WTC11 (cell line): Measurements from ENCODE around the gene LRRC1. TPM values are rescaled to one million over a fixed set of nuclear protein-coding genes. Genes with fewer than 3 reads are reported as not detected.

Source experiments
- ATAC-seq: fragments of 200-7000 bp; cut with Tn5 transposase; 2 replicates; pipeline ENCODE4 v1.10.0; 2021; ENCODE audit warnings: mild to moderate bottlenecking, moderate library complexity
- CTCF ChIA-PET: fragments of 300-600 bp; sonication (Branson Sonifier 250); formaldehyde crosslinking; loops from one replicate; lab custom pipeline; 2021; ENCODE audit warnings: antibody characterized with exemption; lab: Charles Lee
- POLR2A ChIA-PET: fragments of 350-600 bp; sonication (Branson Sonifier 250); formaldehyde crosslinking; loops from one replicate; lab custom pipeline; 2021; ENCODE audit warnings: antibody characterized with exemption; lab: Charles Lee
- DNase-seq: peaks from one replicate; pipeline ENCODE4 v3.0.0; 2021; ENCODE audit warnings: low spot score
- H3K27ac Mint-ChIP-seq: 2 replicates; pipeline ENCODE4 v1.8.0; 2021; ENCODE audit warnings: mixed read lengths
- H3K27me3 Mint-ChIP-seq: 2 replicates; pipeline ENCODE4 v1.8.0; 2021; ENCODE audit warnings: low read depth, mild to moderate bottlenecking, moderate library complexity, mixed read lengths
- H3K36me3 Mint-ChIP-seq: 2 replicates; pipeline ENCODE4 v1.8.0; 2021; ENCODE audit warnings: mixed read lengths
- H3K4me1 Mint-ChIP-seq: 2 replicates; pipeline ENCODE4 v1.8.0; 2022; ENCODE audit warnings: mixed read lengths
- H3K4me3 Mint-ChIP-seq: 2 replicates; pipeline ENCODE4 v1.8.0; 2021; ENCODE audit warnings: mild to moderate bottlenecking, moderate library complexity, mixed read lengths
- H3K9me3 Mint-ChIP-seq: 2 replicates; pipeline ENCODE4 v1.8.0; 2021; ENCODE audit warnings: mixed read lengths
- ESRRA ChIP-seq: sonication (generic); formaldehyde crosslinking; IDR thresholded peaks from 2 replicates; pipeline ENCODE4 v1.8.1; 2022; ENCODE audit warnings: mild to moderate bottlenecking, missing genetic modification reagents, borderline replicate concordance
- FOXP1 ChIP-seq: sonication (generic); formaldehyde crosslinking; IDR thresholded peaks from 2 replicates; pipeline ENCODE4 v1.8.0; 2022; ENCODE audit warnings: missing genetic modification reagents, mild to moderate bottlenecking, moderate library complexity, borderline replicate concordance
- GABPB1 ChIP-seq: sonication (generic); formaldehyde crosslinking; IDR thresholded peaks from 2 replicates; pipeline ENCODE4 v1.8.1; 2023; ENCODE audit warnings: mild to moderate bottlenecking, missing genetic modification reagents
- RELA ChIP-seq: sonication (generic); formaldehyde crosslinking; IDR thresholded peaks from 2 replicates; pipeline ENCODE4 v1.8.1; 2022; ENCODE audit warnings: missing genetic modification reagents, mild to moderate bottlenecking, borderline replicate concordance
- SMAD4 ChIP-seq: sonication (generic); formaldehyde crosslinking; IDR thresholded peaks from 2 replicates; pipeline ENCODE4 v1.8.0; 2022; ENCODE audit warnings: mild to moderate bottlenecking, missing genetic modification reagents
- USF2 ChIP-seq: sonication (generic); formaldehyde crosslinking; IDR thresholded peaks from 2 replicates; pipeline ENCODE4 v1.8.1; 2023; ENCODE audit warnings: mild to moderate bottlenecking, missing genetic modification reagents, moderate library complexity
- ZBTB21 ChIP-seq: sonication (generic); formaldehyde crosslinking; IDR thresholded peaks from 2 replicates; pipeline ENCODE4 v1.8.1; 2023; ENCODE audit warnings: mild to moderate bottlenecking, missing genetic modification reagents, borderline replicate concordance
- ZNF396 ChIP-seq: fragments of 250-450 bp; sonication (Bioruptor Pico); IDR thresholded peaks from 2 replicates; pipeline ENCODE4 v1.8.0; 2021; ENCODE audit warnings: mild to moderate bottlenecking, moderate library complexity, borderline replicate concordance
- ZNF512 ChIP-seq: sonication (generic); formaldehyde crosslinking; IDR thresholded peaks from 2 replicates; pipeline ENCODE4 v1.8.1; 2022; ENCODE audit warnings: missing genetic modification reagents, borderline replicate concordance
- total RNA-seq: library from RNA; stranded (reverse); gene quantifications from 3 replicates; pipeline ENCODE4 v1.2.3, GENCODE V29; 2021
- TF ChIP-seq, protein P1 (sequence below): sonication (generic); formaldehyde crosslinking; IDR thresholded peaks from 2 replicates; pipeline ENCODE4 v1.8.0; 2022; ENCODE audit warnings: missing genetic modification reagents
- TF ChIP-seq, protein P2 (sequence below): sonication (generic); formaldehyde crosslinking; IDR thresholded peaks from 2 replicates; pipeline ENCODE4 v1.8.0; 2022; ENCODE audit warnings: mild to moderate bottlenecking, missing genetic modification reagents
- TF ChIP-seq, protein P3 (sequence below): sonication (generic); formaldehyde crosslinking; IDR thresholded peaks from 2 replicates; pipeline ENCODE4 v1.8.1; 2023; ENCODE audit warnings: mild to moderate bottlenecking, missing genetic modification reagents
- TF ChIP-seq, protein P4 (sequence below): fragments of 250-450 bp; sonication (Bioruptor Pico); conservative IDR thresholded peaks from 2 replicates; pipeline ENCODE4 v1.9.0; 2021; ENCODE audit warnings: mild to moderate bottlenecking
- TF ChIP-seq, protein P5 (sequence below): sonication (generic); formaldehyde crosslinking; IDR thresholded peaks from 2 replicates; pipeline ENCODE4 v1.8.1; 2023; ENCODE audit warnings: mild to moderate bottlenecking, missing genetic modification reagents, borderline replicate concordance

LRRC1 gene
- total RNA-seq, 1 experiment from 2014 or later, result 12.7 TPM

DNA sequence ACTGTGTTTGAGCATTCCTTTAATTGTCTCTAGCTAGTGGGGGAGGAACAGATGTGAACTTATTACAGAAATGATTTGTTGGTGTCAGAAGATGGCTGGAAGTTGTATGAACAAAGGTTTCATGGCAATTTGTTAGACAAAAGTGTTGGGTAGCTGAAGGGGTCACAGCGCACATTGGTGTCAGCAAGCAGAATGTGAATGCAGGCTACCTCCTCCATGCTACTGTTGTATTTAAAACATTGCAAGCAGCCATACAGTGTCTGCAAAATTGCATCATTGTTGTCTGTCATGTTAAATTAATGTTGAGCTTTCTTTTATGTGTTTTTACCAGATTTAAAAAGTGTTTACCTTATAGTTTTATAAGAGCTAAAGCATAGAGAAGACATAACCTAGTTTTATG lies 6.2 kb downstream of the LRRC1 start (continued):
- TF ChIP-seq, protein P1, sequence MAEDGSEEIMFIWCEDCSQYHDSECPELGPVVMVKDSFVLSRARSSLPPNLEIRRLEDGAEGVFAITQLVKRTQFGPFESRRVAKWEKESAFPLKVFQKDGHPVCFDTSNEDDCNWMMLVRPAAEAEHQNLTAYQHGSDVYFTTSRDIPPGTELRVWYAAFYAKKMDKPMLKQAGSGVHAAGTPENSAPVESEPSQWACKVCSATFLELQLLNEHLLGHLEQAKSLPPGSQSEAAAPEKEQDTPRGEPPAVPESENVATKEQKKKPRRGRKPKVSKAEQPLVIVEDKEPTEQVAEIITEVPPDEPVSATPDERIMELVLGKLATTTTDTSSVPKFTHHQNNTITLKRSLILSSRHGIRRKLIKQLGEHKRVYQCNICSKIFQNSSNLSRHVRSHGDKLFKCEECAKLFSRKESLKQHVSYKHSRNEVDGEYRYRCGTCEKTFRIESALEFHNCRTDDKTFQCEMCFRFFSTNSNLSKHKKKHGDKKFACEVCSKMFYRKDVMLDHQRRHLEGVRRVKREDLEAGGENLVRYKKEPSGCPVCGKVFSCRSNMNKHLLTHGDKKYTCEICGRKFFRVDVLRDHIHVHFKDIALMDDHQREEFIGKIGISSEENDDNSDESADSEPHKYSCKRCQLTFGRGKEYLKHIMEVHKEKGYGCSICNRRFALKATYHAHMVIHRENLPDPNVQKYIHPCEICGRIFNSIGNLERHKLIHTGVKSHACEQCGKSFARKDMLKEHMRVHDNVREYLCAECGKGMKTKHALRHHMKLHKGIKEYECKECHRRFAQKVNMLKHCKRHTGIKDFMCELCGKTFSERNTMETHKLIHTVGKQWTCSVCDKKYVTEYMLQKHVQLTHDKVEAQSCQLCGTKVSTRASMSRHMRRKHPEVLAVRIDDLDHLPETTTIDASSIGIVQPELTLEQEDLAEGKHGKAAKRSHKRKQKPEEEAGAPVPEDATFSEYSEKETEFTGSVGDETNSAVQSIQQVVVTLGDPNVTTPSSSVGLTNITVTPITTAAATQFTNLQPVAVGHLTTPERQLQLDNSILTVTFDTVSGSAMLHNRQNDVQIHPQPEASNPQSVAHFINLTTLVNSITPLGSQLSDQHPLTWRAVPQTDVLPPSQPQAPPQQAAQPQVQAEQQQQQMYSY (CRISPR knock-in tag), result no peak

GRCh38 chr6:53802582-53802981 lies 7.8 kb downstream of the LRRC1 start:
- TF ChIP-seq ESRRA (CRISPR knock-in tag), result no peak
- TF ChIP-seq RELA (CRISPR knock-in tag), result no peak
- no peak for TF ChIP-seq ZBTB21 (CRISPR knock-in tag)
- Mint-ChIP-seq H3K4me3 (no peak overlapping the region), H3K9me3 (no peaks in the 10 kb centered on the region), H3K27ac (no peak overlapping the region), H3K4me1 (peaks cover 39% of the 10 kb centered on the region), H3K27me3 (no peaks in the 10 kb centered on the region), H3K36me3 (no peaks in the 10 kb centered on the region)
- ChIA-PET CTCF (no interaction called here), POLR2A (no interaction called here)
- ATAC-seq (no peak), DNase-seq (no peak)

DNA sequence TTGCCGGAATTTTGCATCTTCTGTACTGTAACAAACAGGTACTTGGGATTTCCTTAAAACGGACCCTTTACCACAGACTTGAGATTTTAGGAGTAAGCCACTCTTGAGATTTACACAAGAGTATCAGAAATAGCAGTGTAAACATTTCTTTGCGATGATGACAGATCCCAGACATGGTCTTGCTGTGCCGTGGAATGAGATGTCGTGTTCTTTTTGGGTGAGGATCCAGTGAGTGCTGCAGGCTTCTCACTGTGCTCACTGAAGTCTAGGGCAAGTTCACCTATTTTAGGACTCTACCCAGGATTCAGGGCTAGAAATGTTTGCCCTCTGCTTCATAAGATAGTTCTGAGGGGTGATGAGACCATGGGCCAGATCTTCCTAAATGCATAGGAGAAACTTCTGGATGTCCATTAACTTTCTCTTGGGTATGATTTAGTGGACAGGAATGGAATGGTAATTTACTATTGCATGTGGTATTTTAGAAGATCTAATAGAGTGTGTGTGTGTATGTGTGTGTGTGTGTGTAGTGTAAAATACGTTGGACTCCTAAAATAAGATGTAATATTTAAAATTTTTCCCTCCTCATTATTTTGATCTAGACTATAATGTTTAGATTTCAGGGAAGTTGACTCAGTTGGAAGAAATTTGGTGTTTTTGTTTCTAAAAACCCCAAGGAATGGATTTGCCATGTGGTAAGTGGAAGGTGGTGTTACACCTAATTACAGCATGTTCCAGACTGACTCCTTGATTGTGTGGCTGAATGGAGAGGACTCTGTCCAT lies 8.5 kb downstream of the LRRC1 start:
- Mint-ChIP-seq H3K4me3 (no peak overlapping the region), H3K4me1 (peaks cover 46% of the 10 kb centered on the region), H3K36me3 (no peaks in the 10 kb centered on the region), H3K27ac (no peak overlapping the region), H3K9me3 (no peaks in the 10 kb centered on the region), H3K27me3 (no peaks in the 10 kb centered on the region)
- POLR2A ChIA-PET, result no interaction called here
- DNase-seq (no peak), ATAC-seq (no peak)
- CTCF ChIA-PET, result no interaction called here
- no peak for TF ChIP-seq ZNF512 (CRISPR knock-in tag)
- TF ChIP-seq ZBTB21 (CRISPR knock-in tag), result no peak
- TF ChIP-seq, protein P2, sequence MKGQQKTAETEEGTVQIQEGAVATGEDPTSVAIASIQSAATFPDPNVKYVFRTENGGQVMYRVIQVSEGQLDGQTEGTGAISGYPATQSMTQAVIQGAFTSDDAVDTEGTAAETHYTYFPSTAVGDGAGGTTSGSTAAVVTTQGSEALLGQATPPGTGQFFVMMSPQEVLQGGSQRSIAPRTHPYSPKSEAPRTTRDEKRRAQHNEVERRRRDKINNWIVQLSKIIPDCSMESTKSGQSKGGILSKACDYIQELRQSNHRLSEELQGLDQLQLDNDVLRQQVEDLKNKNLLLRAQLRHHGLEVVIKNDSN (CRISPR knock-in tag), result no peak
- TF ChIP-seq SMAD4 (CRISPR knock-in tag), result no peak
- TF ChIP-seq FOXP1, result no peak
- TF ChIP-seq GABPB1, result no peak
- TF ChIP-seq, protein P3, sequence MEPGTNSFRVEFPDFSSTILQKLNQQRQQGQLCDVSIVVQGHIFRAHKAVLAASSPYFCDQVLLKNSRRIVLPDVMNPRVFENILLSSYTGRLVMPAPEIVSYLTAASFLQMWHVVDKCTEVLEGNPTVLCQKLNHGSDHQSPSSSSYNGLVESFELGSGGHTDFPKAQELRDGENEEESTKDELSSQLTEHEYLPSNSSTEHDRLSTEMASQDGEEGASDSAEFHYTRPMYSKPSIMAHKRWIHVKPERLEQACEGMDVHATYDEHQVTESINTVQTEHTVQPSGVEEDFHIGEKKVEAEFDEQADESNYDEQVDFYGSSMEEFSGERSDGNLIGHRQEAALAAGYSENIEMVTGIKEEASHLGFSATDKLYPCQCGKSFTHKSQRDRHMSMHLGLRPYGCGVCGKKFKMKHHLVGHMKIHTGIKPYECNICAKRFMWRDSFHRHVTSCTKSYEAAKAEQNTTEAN (CRISPR knock-in tag), result no peak
- TF ChIP-seq, protein P4, sequence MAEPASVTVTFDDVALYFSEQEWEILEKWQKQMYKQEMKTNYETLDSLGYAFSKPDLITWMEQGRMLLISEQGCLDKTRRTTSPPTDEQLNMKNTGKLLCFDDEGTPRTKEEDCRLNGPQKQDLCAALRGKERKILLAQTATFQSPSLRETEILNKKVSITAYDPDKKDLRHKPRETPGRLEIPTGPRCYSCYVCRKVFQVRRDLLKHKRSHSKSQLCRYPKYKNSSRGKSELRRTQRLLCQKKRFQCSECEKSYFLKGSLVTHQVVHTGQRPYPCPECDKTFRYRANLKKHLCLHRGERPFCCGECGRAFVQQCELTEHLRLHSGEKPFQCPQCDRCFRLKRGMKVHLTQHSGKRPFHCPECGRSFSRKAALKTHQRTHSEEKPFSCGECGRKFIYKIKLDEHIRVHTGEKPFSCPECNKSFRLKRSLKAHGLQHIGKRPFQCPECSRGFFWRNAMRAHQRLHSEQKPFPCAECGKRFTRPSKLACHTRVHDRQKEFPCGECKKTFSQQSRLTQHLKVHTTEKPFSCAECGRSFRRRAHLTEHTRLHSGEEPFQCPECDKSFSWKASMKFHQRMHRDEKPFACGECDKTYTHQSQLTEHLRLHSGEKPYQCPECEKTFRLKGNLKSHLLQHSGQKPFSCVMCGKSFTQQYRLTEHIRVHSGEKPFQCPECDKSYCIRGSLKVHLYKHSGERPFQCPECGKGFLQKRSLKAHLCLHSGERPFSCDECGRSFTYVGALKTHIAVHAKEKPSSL (CRISPR knock-in tag), result no peak
- TF ChIP-seq USF2 (CRISPR knock-in tag), result no peak
- TF ChIP-seq, protein P5, sequence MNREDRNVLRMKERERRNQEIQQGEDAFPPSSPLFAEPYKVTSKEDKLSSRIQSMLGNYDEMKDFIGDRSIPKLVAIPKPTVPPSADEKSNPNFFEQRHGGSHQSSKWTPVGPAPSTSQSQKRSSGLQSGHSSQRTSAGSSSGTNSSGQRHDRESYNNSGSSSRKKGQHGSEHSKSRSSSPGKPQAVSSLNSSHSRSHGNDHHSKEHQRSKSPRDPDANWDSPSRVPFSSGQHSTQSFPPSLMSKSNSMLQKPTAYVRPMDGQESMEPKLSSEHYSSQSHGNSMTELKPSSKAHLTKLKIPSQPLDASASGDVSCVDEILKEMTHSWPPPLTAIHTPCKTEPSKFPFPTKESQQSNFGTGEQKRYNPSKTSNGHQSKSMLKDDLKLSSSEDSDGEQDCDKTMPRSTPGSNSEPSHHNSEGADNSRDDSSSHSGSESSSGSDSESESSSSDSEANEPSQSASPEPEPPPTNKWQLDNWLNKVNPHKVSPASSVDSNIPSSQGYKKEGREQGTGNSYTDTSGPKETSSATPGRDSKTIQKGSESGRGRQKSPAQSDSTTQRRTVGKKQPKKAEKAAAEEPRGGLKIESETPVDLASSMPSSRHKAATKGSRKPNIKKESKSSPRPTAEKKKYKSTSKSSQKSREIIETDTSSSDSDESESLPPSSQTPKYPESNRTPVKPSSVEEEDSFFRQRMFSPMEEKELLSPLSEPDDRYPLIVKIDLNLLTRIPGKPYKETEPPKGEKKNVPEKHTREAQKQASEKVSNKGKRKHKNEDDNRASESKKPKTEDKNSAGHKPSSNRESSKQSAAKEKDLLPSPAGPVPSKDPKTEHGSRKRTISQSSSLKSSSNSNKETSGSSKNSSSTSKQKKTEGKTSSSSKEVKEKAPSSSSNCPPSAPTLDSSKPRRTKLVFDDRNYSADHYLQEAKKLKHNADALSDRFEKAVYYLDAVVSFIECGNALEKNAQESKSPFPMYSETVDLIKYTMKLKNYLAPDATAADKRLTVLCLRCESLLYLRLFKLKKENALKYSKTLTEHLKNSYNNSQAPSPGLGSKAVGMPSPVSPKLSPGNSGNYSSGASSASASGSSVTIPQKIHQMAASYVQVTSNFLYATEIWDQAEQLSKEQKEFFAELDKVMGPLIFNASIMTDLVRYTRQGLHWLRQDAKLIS, result no peak
- TF ChIP-seq ZNF396 (CRISPR knock-in tag), result no peak
